Stimulated activated CD4-positive, alpha-beta T cell treated with anti-CD3 and anti-CD28 coated beads, Interleukin-2, amount 100 ng/mL, for 48 hours (primary cell): ENCODE data around the gene LLGL1.

Experiments
- DNase-seq, 2 donors: peaks; one replicate each; pipeline ENCODE4 v3.0.0-alpha.2; 2020

The LLGL1 gene

GRCh38 chr17:18278867-18279266, 53.4 kb downstream of the LLGL1 start:
- no peak for DNase-seq

GRCh38 chr17:18280249-18280648, 54.8 kb downstream of the LLGL1 start:
- no peak for DNase-seq

- DNase-seq: no peak
Observed at GRCh38 chr17:18280766-18281371, 55.4 kb downstream of the LLGL1 start.

GRCh38 chr17:18281788-18282187, 56.4 kb downstream of the LLGL1 start:
- no peak for DNase-seq

- no peak for DNase-seq
Observed at GRCh38 chr17:18285296-18285695, 59.9 kb downstream of the LLGL1 start.

- no peak for DNase-seq
Observed at GRCh38 chr17:18291718-18292540, 66.5 kb downstream of the LLGL1 start.
